Effector memory CD8-positive, alpha-beta T cell (primary cell): ENCODE results near the gene AKAP7.

Experiments
- ATAC-seq: fragments of 150-1000 bp; cut with Tn5 transposase; replicated peaks from 2 replicates; pipeline ENCODE4 v1.10.0; 2021; ENCODE audit warnings: mild to moderate bottlenecking, moderate library complexity
- DNase-seq, 3 experiments: peaks; one replicate each; pipeline ENCODE4 v3.0.0; 2021
- H3K27ac Mint-ChIP-seq, 2 donors: one replicate each; pipeline ENCODE4 v1.8.0; 2022; ENCODE audit warnings: mild to moderate bottlenecking in 2 of 2, mixed read lengths in 2 of 2, moderate library complexity in 2 of 2
- H3K27me3 Mint-ChIP-seq, 2 donors: one replicate each; pipeline ENCODE4 v1.8.0; 2022; ENCODE audit warnings: mixed read lengths in 2 of 2
- H3K36me3 Mint-ChIP-seq: one replicate; pipeline ENCODE4 v1.8.0; 2022; ENCODE audit warnings: mild to moderate bottlenecking, moderate library complexity, mixed read lengths; ENCODE audit not compliant: insufficient read depth
- H3K4me1 Mint-ChIP-seq, 2 donors: one replicate each; pipeline ENCODE4 v1.8.0; 2022; ENCODE audit warnings: low read depth in 2 of 2, mixed read lengths in 2 of 2
- H3K4me3 Mint-ChIP-seq, 2 donors: one replicate each; pipeline ENCODE4 v1.8.0; 2022; ENCODE audit warnings: mild to moderate bottlenecking in 2 of 2, mixed read lengths in 2 of 2, moderate library complexity in 2 of 2
- H3K9me3 Mint-ChIP-seq, 2 donors: one replicate each; pipeline ENCODE4 v1.8.0; 2022; ENCODE audit warnings: mixed read lengths in 2 of 2

Gene AKAP7

DNA sequence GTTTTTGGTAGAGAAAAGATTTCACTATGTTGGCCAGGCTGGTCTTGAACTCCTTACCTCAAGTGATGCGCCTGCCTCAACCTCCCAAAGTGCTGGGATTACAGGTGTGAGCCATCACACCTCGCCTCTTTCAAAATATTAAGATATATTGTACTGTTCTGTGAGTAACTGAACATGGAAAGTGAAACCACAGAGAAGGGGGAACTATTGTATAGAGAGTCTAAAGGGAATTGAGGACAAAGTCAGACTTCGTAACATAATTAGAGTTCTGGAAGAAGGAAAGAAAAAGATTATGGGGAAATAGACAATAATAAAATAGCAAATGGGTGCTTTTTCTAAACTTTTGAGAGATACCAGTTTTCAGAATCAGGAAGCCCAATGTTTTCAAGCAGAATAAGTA is 17.4 kb upstream of the AKAP7 start:
- H3K9me3 Mint-ChIP-seq, result no peaks in the 10 kb centered on the region
- no peak overlapping the region for H3K27ac Mint-ChIP-seq
- peaks cover 0 to 2% of the 10 kb centered on the region in 2 donors for H3K27me3 Mint-ChIP-seq
- no peak overlapping the region for H3K4me3 Mint-ChIP-seq
- no peak for DNase-seq
- H3K4me1 Mint-ChIP-seq, result no peaks in the 10 kb centered on the region
- no peaks in the 10 kb centered on the region for H3K36me3 Mint-ChIP-seq
- ATAC-seq, result no peak

DNA sequence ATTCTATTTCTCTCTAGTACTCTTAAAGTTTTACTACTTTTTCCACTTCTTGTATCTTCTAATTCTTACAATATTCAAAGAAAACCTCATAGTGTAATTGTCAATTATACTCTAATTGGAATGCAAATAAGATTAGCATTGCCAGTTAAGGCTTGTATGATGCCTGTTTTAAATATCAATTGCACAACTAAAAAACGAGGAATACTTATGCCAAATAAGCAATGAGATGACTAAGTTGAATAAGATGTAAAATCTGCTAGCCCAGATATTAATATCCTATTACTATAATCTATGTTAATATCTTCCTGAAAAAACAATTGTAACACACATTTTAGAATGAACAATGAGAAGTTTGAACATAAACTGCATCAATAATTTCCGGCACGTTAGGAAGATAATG is 13.3 kb upstream of the AKAP7 start:
- Mint-ChIP-seq H3K27ac (no peak overlapping the region), H3K9me3 (no peaks in the 10 kb centered on the region), H3K4me3 (no peak overlapping the region), H3K4me1 (no peaks in the 10 kb centered on the region), H3K36me3 (no peaks in the 10 kb centered on the region), H3K27me3 (peaks cover 14 to 18% of the 10 kb centered on the region in 2 donors)
- no peak for ATAC-seq
- no peak for DNase-seq

DNA sequence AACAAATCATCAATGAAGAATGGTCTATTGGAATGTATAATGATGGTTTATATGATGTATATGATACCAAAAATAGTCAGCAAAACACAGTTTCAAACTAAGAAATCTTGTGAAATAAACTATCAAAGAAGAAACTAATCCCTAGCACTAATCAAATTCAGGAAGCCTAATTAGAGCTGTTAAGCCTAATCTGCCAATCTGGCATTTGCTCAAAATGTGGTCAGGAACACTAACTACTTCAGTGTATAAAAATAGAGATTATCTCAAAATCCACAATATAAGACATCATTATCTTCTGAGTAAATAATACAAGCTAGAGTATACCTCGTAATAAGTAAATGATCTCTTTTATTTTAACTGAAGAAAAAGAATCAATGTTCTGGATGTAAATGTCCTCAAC is 12.8 kb upstream of the AKAP7 start:
- Mint-ChIP-seq H3K27ac (no peak overlapping the region), H3K27me3 (peaks cover 20 to 23% of the 10 kb centered on the region in 2 donors), H3K9me3 (no peaks in the 10 kb centered on the region), H3K4me3 (no peak overlapping the region), H3K36me3 (no peaks in the 10 kb centered on the region), H3K4me1 (no peaks in the 10 kb centered on the region)
- DNase-seq, result no peak
- ATAC-seq, result no peak

DNA sequence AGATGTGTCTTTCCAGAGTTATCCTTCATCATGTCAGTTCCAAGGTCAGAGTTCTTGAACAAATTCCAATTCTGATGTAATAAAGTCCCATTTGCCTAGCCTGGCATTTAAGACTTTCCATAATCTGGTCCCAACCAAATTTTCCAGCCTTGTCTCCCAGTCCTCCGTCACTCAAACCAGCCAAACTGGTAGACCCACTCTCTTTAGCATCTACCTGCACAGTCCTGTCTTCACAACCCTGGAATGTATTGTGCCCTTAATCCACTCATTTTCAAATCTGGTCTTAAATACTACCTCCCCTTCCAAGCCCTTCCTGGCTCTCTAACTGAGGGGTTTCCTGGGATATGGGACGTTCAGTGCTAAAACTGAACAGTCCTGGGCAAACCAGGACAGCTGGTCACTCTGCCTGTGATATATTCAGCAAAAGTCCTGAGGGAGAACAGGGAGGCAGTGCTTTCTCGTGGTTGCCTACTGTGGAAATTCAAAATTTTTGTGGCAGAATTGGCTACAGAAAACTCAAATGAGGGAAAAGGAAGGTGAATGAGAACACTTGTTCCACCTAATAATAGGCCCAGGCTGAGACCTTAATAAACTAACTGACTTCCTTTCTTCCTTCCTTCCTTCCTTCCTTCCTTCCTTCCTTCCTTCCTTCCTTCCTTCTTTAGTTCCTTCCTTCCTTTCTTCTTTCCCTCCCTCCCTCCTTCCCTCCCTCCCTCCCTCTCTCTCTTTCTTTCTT is 10.8 kb upstream of the AKAP7 start:
- Mint-ChIP-seq H3K27ac (no peak overlapping the region), H3K27me3 (peaks cover 26 to 28% of the 10 kb centered on the region in 2 donors), H3K4me3 (no peak overlapping the region), H3K4me1 (no peaks in the 10 kb centered on the region), H3K9me3 (no peaks in the 10 kb centered on the region), H3K36me3 (no peaks in the 10 kb centered on the region)
- DNase-seq (no peak), ATAC-seq (no peak)

DNA sequence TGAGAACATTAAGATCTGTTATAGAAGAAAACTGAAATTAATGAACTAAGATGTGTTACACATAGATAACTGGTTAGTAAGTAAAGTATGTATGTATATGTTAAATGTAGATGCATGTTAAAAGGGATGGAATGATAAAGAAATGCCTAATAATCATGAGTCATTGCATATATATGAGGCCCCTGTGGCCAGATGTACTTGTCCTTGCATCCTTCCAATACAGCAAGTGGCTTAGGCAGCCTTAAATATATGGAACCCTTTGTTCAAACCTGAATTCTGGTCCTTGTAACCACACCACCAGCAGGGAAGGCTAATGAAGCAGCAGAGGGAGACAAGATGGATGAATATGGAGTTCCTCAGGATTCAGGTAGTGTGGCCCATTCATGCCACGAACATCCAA is 9.8 kb upstream of the AKAP7 start:
- ATAC-seq, result no peak
- Mint-ChIP-seq H3K27ac (no peak overlapping the region), H3K27me3 (peaks cover 28 to 34% of the 10 kb centered on the region in 2 donors), H3K9me3 (no peaks in the 10 kb centered on the region), H3K4me1 (no peaks in the 10 kb centered on the region), H3K36me3 (no peaks in the 10 kb centered on the region), H3K4me3 (no peak overlapping the region)
- no peak for DNase-seq

DNA sequence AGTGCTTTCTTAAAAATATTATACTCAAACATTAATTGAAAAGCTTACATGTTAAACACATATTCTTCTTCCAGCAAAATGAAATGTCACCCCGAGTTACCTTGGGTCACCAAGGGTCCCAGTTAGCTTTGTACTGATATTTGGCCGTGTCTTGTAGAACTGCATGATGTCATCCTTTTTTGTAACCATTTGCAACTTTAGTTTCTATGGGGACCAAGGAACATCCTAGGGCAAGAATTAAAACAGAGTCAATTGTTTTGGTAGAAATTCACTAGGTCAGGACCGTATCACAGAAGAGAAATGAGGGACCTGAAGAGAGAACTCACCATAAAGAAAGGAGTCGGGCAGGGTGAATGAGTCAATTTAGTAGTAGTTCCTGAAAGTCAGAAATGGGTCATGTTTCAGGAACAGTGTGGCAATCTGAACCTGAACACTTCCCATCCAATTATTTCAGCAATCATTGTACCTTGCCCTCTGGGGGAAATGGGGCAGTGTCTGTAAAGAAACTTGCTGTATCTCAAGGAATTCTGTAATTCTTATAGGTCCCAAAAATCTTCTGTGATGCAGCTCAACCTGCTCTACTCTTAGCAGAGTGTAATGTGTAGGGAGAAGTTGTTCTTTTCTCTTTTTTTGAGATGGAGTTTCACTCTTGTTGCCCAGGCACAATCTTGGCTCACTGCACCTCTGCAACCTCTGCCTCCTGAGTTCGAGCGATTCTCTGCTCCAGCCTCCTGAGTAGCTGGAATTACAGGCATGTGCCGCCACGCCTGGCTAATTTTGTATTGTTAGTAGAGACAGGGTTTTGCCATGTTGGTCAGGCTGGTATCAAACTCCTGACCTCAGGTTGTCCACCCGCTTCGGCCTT is 5.3 kb upstream of the AKAP7 start:
- peaks cover 0 to 3% of the 10 kb centered on the region in 2 donors for H3K4me1 Mint-ChIP-seq
- H3K27ac Mint-ChIP-seq, result no peak overlapping the region
- H3K36me3 Mint-ChIP-seq, result peaks cover 3% of the 10 kb centered on the region
- ATAC-seq (no peak), DNase-seq (no peak)
- peaks cover 11 to 45% of the 10 kb centered on the region in 2 donors for H3K27me3 Mint-ChIP-seq
- H3K4me3 Mint-ChIP-seq, result no peak overlapping the region
- no peaks in the 10 kb centered on the region for H3K9me3 Mint-ChIP-seq

DNA sequence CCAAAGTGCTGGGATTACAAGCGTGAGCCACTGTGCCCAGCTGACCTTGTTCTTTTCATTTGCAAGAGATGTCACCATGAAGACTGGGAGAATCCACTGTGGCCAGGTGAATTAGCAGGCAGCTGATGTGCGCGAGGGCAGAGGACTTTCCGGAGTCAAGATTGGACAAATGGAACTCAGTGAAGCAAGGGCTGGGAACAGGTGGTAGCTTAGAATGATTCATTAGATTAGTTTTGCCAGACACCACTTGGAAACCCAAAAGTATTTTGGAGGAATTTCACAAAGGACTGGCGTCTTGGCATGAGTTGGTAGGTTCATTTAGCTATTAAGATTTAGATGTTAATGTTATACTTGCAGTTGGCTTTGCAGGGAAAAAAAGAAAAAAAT is 4.7 kb upstream of the AKAP7 start:
- ATAC-seq, result no peak
- Mint-ChIP-seq H3K4me3 (no peak overlapping the region), H3K27ac (no peak overlapping the region), H3K9me3 (no peaks in the 10 kb centered on the region), H3K36me3 (peaks cover 6% of the 10 kb centered on the region), H3K4me1 (peaks cover 0 to 3% of the 10 kb centered on the region in 2 donors), H3K27me3 (peaks cover 11 to 45% of the 10 kb centered on the region in 2 donors)
- no peak for DNase-seq

DNA sequence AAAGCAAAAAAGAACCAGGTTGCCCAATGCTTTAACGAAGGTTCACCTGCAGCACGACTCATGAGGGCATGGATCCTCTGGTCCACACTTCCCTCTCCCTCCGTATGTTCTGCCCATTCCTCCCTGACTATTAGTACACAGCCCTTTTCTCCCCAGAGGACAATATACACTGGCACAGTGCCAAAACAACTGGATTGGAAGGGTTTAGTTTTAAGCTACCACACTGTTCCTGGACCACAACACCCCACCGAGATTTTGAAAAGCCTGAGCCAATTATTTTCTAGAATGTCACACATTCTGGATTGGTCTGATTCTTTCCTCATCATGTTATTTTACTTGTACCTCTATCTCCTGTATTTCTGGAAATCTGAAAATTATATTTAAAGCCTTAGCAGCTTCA is 2.9 kb upstream of the AKAP7 start:
- Mint-ChIP-seq H3K4me3 (no peak overlapping the region), H3K27ac (no peak overlapping the region), H3K9me3 (no peaks in the 10 kb centered on the region), H3K4me1 (peaks cover 8 to 10% of the 10 kb centered on the region in 2 donors), H3K36me3 (peaks cover 10% of the 10 kb centered on the region), H3K27me3 (peaks cover 6 to 34% of the 10 kb centered on the region in 2 donors)
- ATAC-seq (no peak), DNase-seq (no peak)

DNA sequence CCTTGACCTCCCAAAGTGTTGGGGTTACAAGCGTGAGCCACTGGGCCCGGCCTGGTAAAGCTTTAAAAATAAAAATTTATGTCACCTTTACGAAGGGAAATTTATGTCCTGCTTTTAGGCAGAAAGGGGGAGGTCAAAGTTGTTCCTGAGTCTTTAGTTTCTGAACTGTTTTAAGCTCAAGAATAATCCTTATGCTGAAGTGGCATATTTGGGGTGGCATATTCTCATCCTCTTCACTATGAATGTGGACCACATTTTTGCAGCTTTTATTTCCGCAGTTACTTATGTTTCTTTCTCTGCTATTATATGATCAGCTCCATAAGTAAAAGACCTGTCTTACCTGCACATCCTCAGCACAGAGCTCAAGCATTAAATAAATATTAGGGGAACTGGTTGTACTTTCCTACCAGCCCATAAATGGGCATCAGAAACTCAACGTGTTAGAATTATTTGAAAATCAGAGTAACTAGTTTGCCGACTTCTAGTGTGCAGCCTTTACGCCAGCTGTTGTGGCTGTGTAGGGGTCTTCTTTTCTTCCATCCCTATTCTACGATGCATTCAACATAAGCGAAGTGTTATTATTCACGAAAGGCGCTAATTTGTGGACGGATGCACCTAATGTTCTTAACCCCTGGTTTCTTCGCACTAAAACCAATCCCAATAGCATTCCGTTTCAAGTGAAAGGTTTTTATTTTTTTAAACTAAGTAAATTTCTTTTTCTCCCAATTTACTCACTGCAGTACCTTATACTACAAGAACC is 867 bp upstream of the AKAP7 start:
- Mint-ChIP-seq H3K4me3 (peak overlapping the region; percentile 80 to 86), H3K4me1 (peaks cover 8 to 13% of the 10 kb centered on the region in 2 donors), H3K27me3 (peaks cover 0 to 26% of the 10 kb centered on the region in 2 donors), H3K9me3 (no peaks in the 10 kb centered on the region), H3K36me3 (peaks cover 10% of the 10 kb centered on the region), H3K27ac (peak overlapping the region; percentile 35 to 99)
- DNase-seq, result no peak
- ATAC-seq, result no peak

DNA sequence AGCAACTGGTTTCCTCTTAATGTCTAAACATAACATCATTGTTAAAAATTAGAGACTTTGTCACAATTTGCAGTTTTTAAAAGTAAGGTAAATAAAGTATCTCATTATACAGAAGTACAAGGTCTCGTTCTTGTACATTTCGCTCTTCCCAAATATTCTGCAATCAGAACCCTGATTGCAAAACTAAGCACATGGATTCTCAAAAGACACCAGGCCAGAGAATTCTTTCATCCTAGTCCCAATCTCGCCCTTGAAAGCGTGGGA is 355 bp upstream of the AKAP7 start:
- peaks cover 0 to 23% of the 10 kb centered on the region in 2 donors for H3K27me3 Mint-ChIP-seq
- H3K4me1 Mint-ChIP-seq, result peaks cover 8 to 18% of the 10 kb centered on the region in 2 donors
- H3K4me3 Mint-ChIP-seq, result peak overlapping the region; percentile 80 to 86

DNA sequence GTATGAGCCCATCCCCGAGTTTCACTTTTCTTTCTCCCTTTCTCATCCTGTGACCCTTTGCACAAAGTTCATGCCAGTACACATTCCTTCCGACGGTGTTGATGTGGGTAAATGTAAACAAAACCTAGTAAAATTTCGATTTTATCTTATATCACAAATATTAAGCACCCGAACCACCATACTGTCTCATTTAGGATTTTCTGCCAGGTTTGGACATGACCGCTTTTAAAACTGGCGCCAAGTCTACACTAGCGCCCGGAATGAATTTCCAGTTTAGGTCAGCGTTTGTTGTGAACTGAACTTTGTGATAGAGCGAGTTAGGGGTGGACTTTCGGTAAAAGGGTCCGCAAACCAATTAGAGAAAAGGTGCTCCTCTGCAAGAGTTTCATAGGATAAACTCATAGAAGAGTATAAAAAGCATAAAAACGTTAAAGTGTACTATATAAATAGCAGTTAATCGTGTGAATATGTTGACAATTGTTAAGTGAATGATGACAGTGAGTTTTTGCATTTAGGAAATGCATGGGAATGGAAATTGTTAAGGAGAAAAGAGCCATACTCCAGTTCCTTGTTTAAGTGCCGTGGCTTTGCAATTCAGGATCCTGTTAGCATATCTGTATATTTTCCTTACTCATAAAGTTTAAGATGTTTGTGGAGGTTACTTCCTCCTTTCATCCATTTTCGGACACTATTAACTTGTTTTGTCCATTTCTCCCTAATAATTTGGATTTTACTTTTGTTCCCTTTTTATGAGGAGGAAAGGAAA is 937 bp downstream of the AKAP7 start:
- DNase-seq (no peak), ATAC-seq (no peak)
- H3K27ac Mint-ChIP-seq, result peak overlapping the region; percentile 92 to 99
- peaks cover 8 to 23% of the 10 kb centered on the region in 2 donors for H3K4me1 Mint-ChIP-seq
- H3K9me3 Mint-ChIP-seq, result no peaks in the 10 kb centered on the region
- H3K4me3 Mint-ChIP-seq, result peak overlapping the region; percentile 90 to 100
- H3K27me3 Mint-ChIP-seq, result peaks cover 0 to 15% of the 10 kb centered on the region in 2 donors
- H3K36me3 Mint-ChIP-seq, result peaks cover 13% of the 10 kb centered on the region

More for the DNA sequence above, 355 bp upstream of the AKAP7 start:
- Mint-ChIP-seq H3K36me3 (peaks cover 10% of the 10 kb centered on the region), H3K27ac (peak overlapping the region; percentile 35 to 99), H3K9me3 (no peaks in the 10 kb centered on the region)
- ATAC-seq (no peak), DNase-seq (no peak)

DNA sequence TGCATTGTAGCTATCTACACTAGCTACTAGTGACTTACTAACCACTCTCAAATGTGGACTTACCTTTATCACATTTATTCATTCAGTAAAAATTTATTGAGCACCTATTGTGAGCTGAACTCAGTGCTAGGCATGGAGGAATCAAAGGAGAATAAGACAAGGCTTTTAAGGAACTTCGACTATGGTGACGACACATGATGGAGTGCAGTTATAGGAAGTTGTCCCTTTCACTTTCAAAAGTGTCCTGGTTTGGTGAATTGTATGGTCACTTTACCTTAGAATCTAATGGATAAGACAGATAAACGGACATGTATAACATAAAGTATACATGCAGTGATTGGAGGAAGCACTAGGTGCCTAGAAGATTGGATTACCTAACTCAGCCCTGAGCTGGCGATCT is 4.3 kb downstream of the AKAP7 start:
- Mint-ChIP-seq H3K4me1 (peaks cover 5 to 27% of the 10 kb centered on the region in 2 donors), H3K27ac (no peak overlapping the region), H3K36me3 (peaks cover 14% of the 10 kb centered on the region), H3K27me3 (no peaks in the 10 kb centered on the region), H3K4me3 (no peak overlapping the region), H3K9me3 (no peaks in the 10 kb centered on the region)
- ATAC-seq, result no peak
- DNase-seq, result no peak

DNA sequence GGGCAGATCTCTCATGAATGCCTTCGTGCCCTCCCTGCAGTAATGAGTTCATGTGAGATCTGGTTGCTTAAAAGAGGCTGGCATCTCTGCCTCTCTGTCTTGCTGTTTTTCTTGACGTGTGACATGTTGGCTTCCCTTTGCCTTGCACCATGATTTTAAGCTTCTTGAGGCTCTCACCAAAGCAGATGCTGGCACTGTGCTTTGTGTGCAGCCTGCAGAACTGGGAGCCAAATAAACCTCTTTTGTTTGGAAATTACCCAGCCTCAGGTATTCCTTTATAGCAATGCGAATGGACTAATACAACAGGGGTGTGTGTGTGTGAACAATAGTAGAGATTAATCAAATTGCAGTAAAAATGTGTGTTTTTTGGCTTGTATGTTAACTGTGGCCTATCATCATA is 8.1 kb downstream of the AKAP7 start:
- Mint-ChIP-seq H3K36me3 (peaks cover 4% of the 10 kb centered on the region), H3K4me1 (peaks cover 3 to 17% of the 10 kb centered on the region in 2 donors), H3K9me3 (no peaks in the 10 kb centered on the region), H3K4me3 (no peak overlapping the region), H3K27me3 (no peaks in the 10 kb centered on the region), H3K27ac (peak overlapping the region in 1 of 2 donors; percentile 9)
- ATAC-seq (no peak), DNase-seq (no peak)
